Measurements from ENCODE around the gene PJA2.

Gene PJA2

DNA sequence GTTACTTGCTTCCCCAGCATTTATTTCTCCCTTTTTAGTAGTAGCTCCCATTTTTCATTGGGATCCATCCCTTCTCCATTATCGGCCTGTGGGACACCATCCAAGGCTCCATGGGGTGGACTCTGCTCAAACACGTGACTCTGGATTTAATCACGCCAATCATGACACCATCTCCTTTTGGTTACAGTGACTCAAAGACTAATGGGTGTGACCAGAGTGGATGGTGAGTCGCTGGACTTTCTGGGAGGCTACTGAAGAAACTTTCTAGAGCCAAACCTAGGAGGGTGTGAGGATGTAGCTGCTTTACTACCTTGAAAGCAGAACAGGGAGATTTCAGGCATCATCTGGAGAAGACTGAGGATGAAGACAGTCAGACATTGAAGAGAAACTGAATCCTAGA lies 93.1 kb downstream of the PJA2 start:
- no peak overlapping the region for H3K4me2 ChIP-seq (ENCODE audit: low read depth, low read length, poor library complexity, severe bottlenecking)
- H3K36me3 ChIP-seq (ENCODE audit: low read length): no peaks in the 10 kb centered on the region
- H3K79me2 ChIP-seq (ENCODE audit: insufficient read depth, low read length): no peaks in the 10 kb centered on the region
- no peak overlapping the region for H3K4me3 ChIP-seq (ENCODE audit: insufficient read depth, low read length, poor library complexity, severe bottlenecking)
- no peaks in the 10 kb centered on the region for H3K27me3 ChIP-seq (ENCODE audit: low read length)
- H3K9me2 ChIP-seq (replicated peaks; ENCODE audit: insufficient read depth, low read length): no peaks in the 10 kb centered on the region
- H3F3A ChIP-seq (ENCODE audit: insufficient read depth): no peaks in the 10 kb centered on the region
- H3K9me3 ChIP-seq (ENCODE audit: insufficient read depth, low read length): no peaks in the 10 kb centered on the region
- no peaks in the 10 kb centered on the region for H4K20me1 ChIP-seq (ENCODE audit: low read depth, low read length)
- no peak overlapping the region for H2AFZ ChIP-seq (ENCODE audit: low read depth, low read length, severe bottlenecking)
- TF ChIP-seq, protein P1, sequence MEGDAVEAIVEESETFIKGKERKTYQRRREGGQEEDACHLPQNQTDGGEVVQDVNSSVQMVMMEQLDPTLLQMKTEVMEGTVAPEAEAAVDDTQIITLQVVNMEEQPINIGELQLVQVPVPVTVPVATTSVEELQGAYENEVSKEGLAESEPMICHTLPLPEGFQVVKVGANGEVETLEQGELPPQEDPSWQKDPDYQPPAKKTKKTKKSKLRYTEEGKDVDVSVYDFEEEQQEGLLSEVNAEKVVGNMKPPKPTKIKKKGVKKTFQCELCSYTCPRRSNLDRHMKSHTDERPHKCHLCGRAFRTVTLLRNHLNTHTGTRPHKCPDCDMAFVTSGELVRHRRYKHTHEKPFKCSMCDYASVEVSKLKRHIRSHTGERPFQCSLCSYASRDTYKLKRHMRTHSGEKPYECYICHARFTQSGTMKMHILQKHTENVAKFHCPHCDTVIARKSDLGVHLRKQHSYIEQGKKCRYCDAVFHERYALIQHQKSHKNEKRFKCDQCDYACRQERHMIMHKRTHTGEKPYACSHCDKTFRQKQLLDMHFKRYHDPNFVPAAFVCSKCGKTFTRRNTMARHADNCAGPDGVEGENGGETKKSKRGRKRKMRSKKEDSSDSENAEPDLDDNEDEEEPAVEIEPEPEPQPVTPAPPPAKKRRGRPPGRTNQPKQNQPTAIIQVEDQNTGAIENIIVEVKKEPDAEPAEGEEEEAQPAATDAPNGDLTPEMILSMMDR (IDR thresholded peaks at IDR 0.05; ENCODE audit: insufficient read depth, low read length, poor library complexity, severe bottlenecking): no peak
- no peak for TF ChIP-seq EZH2phosphoT487 (conservative IDR thresholded peaks at IDR 0.05; ENCODE audit: low read length)
- no peak overlapping the region for H3K27ac ChIP-seq (ENCODE audit: low read depth, low read length)
- no peak overlapping the region for H3K9ac ChIP-seq (ENCODE audit: low read length)

DNA sequence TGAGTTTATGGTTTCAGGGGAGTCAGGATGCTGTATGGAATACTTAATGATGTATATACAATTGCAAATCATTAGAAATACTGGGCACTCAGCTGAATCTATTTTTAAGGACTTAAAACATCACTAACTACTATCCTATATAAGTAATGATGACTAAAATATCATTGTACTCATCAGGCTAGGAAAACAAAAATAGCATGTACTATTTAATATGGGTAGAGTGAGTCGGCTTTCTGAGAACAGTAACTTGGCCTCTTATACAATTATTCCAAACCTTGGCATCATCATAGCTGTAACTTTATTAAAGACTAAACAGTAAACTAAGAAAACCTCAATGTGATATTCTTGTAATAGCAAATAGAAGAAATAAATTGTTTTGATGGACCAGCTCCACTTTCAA lies 94.5 kb downstream of the PJA2 start:
- TF ChIP-seq EZH2phosphoT487 (conservative IDR thresholded peaks at IDR 0.05; ENCODE audit: low read length): no peak
- TF ChIP-seq, protein P1 (IDR thresholded peaks at IDR 0.05; ENCODE audit: insufficient read depth, low read length, poor library complexity, severe bottlenecking): no peak

DNA sequence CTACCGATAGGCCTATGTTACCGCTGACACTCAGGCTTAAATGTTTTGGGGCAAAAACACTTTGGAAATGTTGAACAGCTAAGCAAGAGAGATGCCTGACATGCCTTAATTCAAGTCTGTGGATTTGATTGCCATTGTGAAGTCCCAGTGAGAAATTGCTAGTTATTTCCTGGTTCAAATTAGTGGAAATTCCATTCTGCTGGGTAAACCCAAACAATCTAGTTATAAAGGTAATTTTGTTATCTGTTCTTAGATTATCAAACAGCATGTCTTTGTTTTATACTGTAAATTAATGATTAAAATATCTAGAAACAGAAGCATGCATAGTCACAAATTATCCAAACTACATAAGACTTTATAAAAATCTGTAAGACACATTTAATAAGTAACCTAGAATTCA lies 96.6 kb downstream of the PJA2 start:
- no peaks in the 10 kb centered on the region for H3K27me3 ChIP-seq (ENCODE audit: low read length)
- H2AFZ ChIP-seq (ENCODE audit: low read depth, low read length, severe bottlenecking): no peak overlapping the region
- no peaks in the 10 kb centered on the region for H4K20me1 ChIP-seq (ENCODE audit: low read depth, low read length)
- no peaks in the 10 kb centered on the region for H3K36me3 ChIP-seq (ENCODE audit: low read length)
- no peaks in the 10 kb centered on the region for H3K79me2 ChIP-seq (ENCODE audit: insufficient read depth, low read length)
- no peak overlapping the region for H3K9ac ChIP-seq (ENCODE audit: low read length)
- H3F3A ChIP-seq (ENCODE audit: insufficient read depth): no peaks in the 10 kb centered on the region
- H3K9me2 ChIP-seq (replicated peaks; ENCODE audit: insufficient read depth, low read length): no peaks in the 10 kb centered on the region
- no peaks in the 10 kb centered on the region for H3K9me3 ChIP-seq (ENCODE audit: insufficient read depth, low read length)
- no peak overlapping the region for H3K4me3 ChIP-seq (ENCODE audit: insufficient read depth, low read length, poor library complexity, severe bottlenecking)
- no peak overlapping the region for H3K4me2 ChIP-seq (ENCODE audit: low read depth, low read length, poor library complexity, severe bottlenecking)
- no peak for TF ChIP-seq EZH2phosphoT487 (conservative IDR thresholded peaks at IDR 0.05; ENCODE audit: low read length)
- TF ChIP-seq, protein P1 (IDR thresholded peaks at IDR 0.05; ENCODE audit: insufficient read depth, low read length, poor library complexity, severe bottlenecking): no peak
- no peak overlapping the region for H3K27ac ChIP-seq (ENCODE audit: low read depth, low read length)

More for the DNA sequence above, 94.5 kb downstream of the PJA2 start:
- no peak overlapping the region for H2AFZ ChIP-seq (ENCODE audit: low read depth, low read length, severe bottlenecking)
- no peaks in the 10 kb centered on the region for H3K9me3 ChIP-seq (ENCODE audit: insufficient read depth, low read length)
- H3K9me2 ChIP-seq (replicated peaks; ENCODE audit: insufficient read depth, low read length): no peaks in the 10 kb centered on the region
- H3K4me3 ChIP-seq (ENCODE audit: insufficient read depth, low read length, poor library complexity, severe bottlenecking): no peak overlapping the region
- no peaks in the 10 kb centered on the region for H3K79me2 ChIP-seq (ENCODE audit: insufficient read depth, low read length)
- no peaks in the 10 kb centered on the region for H3K27me3 ChIP-seq (ENCODE audit: low read length)
- no peaks in the 10 kb centered on the region for H3K36me3 ChIP-seq (ENCODE audit: low read length)
- no peak overlapping the region for H3K27ac ChIP-seq (ENCODE audit: low read depth, low read length)
- H4K20me1 ChIP-seq (ENCODE audit: low read depth, low read length): no peaks in the 10 kb centered on the region
- no peaks in the 10 kb centered on the region for H3F3A ChIP-seq (ENCODE audit: insufficient read depth)
- H3K9ac ChIP-seq (ENCODE audit: low read length): no peak overlapping the region
- no peak overlapping the region for H3K4me2 ChIP-seq (ENCODE audit: low read depth, low read length, poor library complexity, severe bottlenecking)

All from SU-DHL-6 (cell line).